8988T (cell line): Measurements from ENCODE around the gene SLC25A34.
"Not testable (repeated sequence)": the region's sequence is repeated elsewhere in the genome, so short reads cannot be mapped to it uniquely, and the experiment has no call there.

ENCODE experiments used
- DNase-seq: peaks from one replicate; pipeline ENCODE4 v3.0.0; 2011

Gene SLC25A34

GRCh38 chr1:15736038-15736891 lies at the start of gene SLC25A34:
Gene SLC25A34, plus strand, starts transcription at chr1:15736258. Its CDS starts 228 bp downstream, at chr1:15736486.
- no peak for DNase-seq

- DNase-seq: no peak
These were observed 48.6 kb upstream of the SLC25A34 start for GRCh38 chr1:15687446-15687845.

- DNase-seq: no peak
These were observed 45.7 kb upstream of the SLC25A34 start for GRCh38 chr1:15690317-15690716.

- no peak for DNase-seq
These were observed 44.5 kb upstream of the SLC25A34 start for GRCh38 chr1:15691434-15692032.

GRCh38 chr1:15692121-15692682 lies 43.9 kb upstream of the SLC25A34 start:
- DNase-seq: no peak

- no peak for DNase-seq
These were observed 42.7 kb upstream of the SLC25A34 start for GRCh38 chr1:15693371-15693770.

- no peak for DNase-seq
These were observed 39.0 kb upstream of the SLC25A34 start for GRCh38 chr1:15696956-15697521.

- DNase-seq: no peak
These were observed 37.9 kb upstream of the SLC25A34 start for GRCh38 chr1:15698201-15698600.

GRCh38 chr1:15699321-15699720 lies 36.7 kb upstream of the SLC25A34 start:
- DNase-seq: not testable (repeated sequence)

GRCh38 chr1:15700508-15700907 lies 35.5 kb upstream of the SLC25A34 start:
- no peak for DNase-seq

- no peak for DNase-seq
These were observed 34.3 kb upstream of the SLC25A34 start for GRCh38 chr1:15701784-15702183.

GRCh38 chr1:15702722-15703550 lies 33.1 kb upstream of the SLC25A34 start:
- no peak for DNase-seq

GRCh38 chr1:15703562-15703961 lies 32.5 kb upstream of the SLC25A34 start:
- no peak for DNase-seq

GRCh38 chr1:15704526-15705183 lies 31.4 kb upstream of the SLC25A34 start:
- DNase-seq: no peak

- no peak for DNase-seq
These were observed 30.9 kb upstream of the SLC25A34 start for GRCh38 chr1:15705184-15705566.

- no peak for DNase-seq
These were observed 29.3 kb upstream of the SLC25A34 start for GRCh38 chr1:15706751-15707150.

- no peak for DNase-seq
These were observed 28.7 kb upstream of the SLC25A34 start for GRCh38 chr1:15707239-15707925.

GRCh38 chr1:15708486-15709137 lies 27.4 kb upstream of the SLC25A34 start:
- DNase-seq: no peak

- no peak for DNase-seq
These were observed 26.8 kb upstream of the SLC25A34 start for GRCh38 chr1:15709226-15709625.

- no peak for DNase-seq
These were observed 23.9 kb upstream of the SLC25A34 start for GRCh38 chr1:15712168-15712567.
